Osteocyte (in vitro differentiated cells): ENCODE data around the gene CDH4. TPM values are rescaled to one million over a fixed set of nuclear protein-coding genes. Genes with fewer than 3 reads are reported as not detected.

Experiments used
- DNase-seq: peaks from one replicate; pipeline ENCODE4 v3.0.0; 2021; ENCODE audit warnings: mixed read lengths; ENCODE audit not compliant: unreplicated experiment; ENCODE audit errors: extremely low spot score
- H3K27ac Mint-ChIP-seq: one replicate; pipeline ENCODE4 v1.8.0; 2021; ENCODE audit warnings: mild to moderate bottlenecking, mixed read lengths; ENCODE audit not compliant: unreplicated experiment
- H3K27me3 Mint-ChIP-seq: one replicate; pipeline ENCODE4 v1.8.0; 2021; ENCODE audit warnings: mixed read lengths; ENCODE audit not compliant: unreplicated experiment
- H3K36me3 Mint-ChIP-seq: one replicate; pipeline ENCODE4 v1.8.0; 2021; ENCODE audit warnings: mixed read lengths; ENCODE audit not compliant: unreplicated experiment
- H3K4me1 Mint-ChIP-seq: one replicate; pipeline ENCODE4 v1.8.0; 2021; ENCODE audit warnings: mixed read lengths; ENCODE audit not compliant: unreplicated experiment
- H3K4me3 Mint-ChIP-seq: one replicate; pipeline ENCODE4 v1.8.0; 2021; ENCODE audit warnings: mild to moderate bottlenecking, moderate library complexity, mixed read lengths; ENCODE audit not compliant: unreplicated experiment
- H3K9me3 Mint-ChIP-seq: one replicate; pipeline ENCODE4 v1.8.0; 2021; ENCODE audit warnings: mixed read lengths; ENCODE audit not compliant: unreplicated experiment
- total RNA-seq: library from RNA; stranded (reverse); gene quantifications from 2 replicates; pipeline ENCODE4 v1.2.1, GENCODE V29; 2021
- TF ChIP-seq, protein P1 (sequence below): fragments of 200-600 bp; sonication (generic); IDR thresholded peaks from 2 replicates; pipeline ENCODE4 v1.5.0; 2021; ENCODE audit warnings: antibody characterized with exemption, mild to moderate bottlenecking, moderate library complexity

Gene CDH4
- total RNA-seq, 1 donor from 2014 or later: 1.3 TPM

DNA sequence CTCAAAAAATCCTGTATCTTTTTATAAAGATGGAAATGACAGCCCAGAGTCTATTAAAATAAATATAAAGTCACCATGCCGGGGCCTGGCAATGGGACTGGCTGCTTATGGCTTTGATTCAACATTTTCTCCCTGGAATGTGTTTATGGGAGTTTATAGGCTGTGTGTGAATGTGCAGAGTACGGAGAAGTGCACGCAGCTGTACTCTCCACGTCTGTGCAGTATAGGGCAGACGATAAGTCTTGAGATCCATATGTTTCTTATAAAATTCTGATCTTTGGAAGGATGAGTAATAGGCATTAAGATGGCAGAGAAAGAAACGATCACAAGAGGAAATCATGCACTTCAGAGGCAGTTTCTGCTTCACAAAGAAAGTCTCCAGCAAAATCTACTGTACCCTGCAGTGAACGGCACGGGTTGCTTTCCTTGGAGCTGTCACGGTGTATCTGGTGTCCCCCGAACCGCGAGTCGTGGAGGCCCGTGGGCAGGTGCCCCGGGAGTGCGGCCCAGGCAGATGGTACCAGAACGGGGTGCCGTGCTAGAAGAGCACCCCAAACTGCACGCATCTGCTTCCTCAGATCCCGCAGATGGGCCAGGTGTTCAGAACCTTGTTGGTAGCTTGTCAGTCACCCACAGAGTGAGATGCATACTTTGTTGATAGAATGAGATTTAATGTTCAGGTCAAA lies 431.1 kb downstream of the CDH4 start:
- Mint-ChIP-seq H3K27ac (no peak overlapping the region), H3K4me3 (no peak overlapping the region), H3K36me3 (no peaks in the 10 kb centered on the region), H3K27me3 (peaks cover 3% of the 10 kb centered on the region), H3K4me1 (no peaks in the 10 kb centered on the region), H3K9me3 (no peaks in the 10 kb centered on the region)
- TF ChIP-seq, protein P1, sequence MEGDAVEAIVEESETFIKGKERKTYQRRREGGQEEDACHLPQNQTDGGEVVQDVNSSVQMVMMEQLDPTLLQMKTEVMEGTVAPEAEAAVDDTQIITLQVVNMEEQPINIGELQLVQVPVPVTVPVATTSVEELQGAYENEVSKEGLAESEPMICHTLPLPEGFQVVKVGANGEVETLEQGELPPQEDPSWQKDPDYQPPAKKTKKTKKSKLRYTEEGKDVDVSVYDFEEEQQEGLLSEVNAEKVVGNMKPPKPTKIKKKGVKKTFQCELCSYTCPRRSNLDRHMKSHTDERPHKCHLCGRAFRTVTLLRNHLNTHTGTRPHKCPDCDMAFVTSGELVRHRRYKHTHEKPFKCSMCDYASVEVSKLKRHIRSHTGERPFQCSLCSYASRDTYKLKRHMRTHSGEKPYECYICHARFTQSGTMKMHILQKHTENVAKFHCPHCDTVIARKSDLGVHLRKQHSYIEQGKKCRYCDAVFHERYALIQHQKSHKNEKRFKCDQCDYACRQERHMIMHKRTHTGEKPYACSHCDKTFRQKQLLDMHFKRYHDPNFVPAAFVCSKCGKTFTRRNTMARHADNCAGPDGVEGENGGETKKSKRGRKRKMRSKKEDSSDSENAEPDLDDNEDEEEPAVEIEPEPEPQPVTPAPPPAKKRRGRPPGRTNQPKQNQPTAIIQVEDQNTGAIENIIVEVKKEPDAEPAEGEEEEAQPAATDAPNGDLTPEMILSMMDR: no peak
- no peak for DNase-seq

DNA sequence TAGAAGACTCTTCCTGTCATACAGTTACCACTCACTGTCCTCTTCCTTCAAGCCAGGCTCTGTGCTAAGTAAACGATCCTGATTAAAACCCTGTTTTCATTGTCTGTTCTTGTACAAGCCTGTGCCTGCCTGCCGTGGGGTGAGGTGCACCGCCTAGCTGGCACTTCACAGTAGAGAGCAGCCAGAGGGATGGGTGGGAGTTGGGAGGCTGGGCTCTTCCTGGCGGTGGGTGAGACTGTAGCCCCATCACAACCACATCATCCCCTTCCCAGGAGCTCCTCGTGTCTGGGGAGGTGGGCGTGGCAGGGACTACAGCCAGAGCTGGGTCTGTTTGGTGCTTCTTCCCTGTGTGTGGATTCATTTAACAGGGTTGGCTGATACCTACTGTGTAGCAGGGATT lies 431.7 kb downstream of the CDH4 start:
- no peak for DNase-seq
- TF ChIP-seq, protein P1: no peak
- H3K4me1 Mint-ChIP-seq: no peaks in the 10 kb centered on the region
- H3K27me3 Mint-ChIP-seq: peaks cover 3% of the 10 kb centered on the region
- H3K36me3 Mint-ChIP-seq: no peaks in the 10 kb centered on the region
- no peaks in the 10 kb centered on the region for H3K9me3 Mint-ChIP-seq
- no peak overlapping the region for H3K27ac Mint-ChIP-seq
- H3K4me3 Mint-ChIP-seq: no peak overlapping the region

DNA sequence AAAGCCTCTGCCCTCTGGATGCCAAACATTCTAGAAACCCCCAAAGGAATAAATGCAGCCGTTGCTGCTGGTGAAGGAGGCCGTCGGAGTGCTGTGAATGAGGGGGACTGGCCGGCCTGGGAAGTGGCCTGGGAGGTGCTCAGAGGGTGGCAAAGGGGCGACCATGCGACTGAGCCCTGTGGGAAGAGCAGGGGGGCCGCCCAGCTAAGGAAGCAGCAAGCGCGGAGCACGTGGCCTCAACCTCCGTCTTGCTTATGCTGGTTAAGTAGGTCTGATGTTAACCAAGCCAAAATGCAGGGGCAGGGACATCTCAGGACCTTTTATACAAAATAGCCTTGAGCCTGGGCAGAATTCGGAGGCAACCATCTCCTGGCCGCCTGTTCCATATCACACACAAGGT lies 432.1 kb downstream of the CDH4 start:
- Mint-ChIP-seq H3K4me3 (no peak overlapping the region), H3K36me3 (no peaks in the 10 kb centered on the region), H3K27me3 (peaks cover 3% of the 10 kb centered on the region), H3K4me1 (no peaks in the 10 kb centered on the region), H3K9me3 (no peaks in the 10 kb centered on the region), H3K27ac (no peak overlapping the region)
- TF ChIP-seq, protein P1: no peak
- DNase-seq: no peak

DNA sequence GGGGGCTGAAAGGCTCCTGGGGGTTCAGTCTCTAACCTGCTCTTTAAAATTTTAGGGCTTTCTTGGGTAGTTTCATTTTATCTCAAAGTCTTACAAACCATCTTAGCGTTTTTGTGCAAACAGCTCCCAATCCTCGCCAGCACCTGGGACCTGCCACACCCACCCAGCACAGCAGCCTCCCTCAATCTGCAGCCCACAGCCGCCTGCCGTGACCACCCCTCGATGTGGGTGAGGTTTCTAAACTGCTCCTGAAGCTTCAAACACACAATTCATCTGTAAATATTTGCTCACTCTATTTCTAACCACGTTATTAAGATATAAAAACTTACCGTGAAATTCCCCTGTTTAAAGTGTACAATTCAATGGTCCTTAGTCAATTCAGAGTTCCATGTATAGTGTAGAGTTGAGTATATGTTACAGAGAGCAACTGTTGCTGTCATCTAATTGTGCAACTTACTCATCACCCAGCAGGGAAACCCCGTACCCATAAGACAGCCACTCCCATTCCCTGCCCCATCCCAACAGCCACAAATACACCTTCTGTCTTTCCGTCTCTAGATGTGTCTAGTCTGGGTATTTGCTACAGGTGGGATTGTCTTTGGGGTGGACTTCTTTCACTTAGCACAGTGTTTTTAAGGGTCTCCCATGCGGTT lies 432.6 kb downstream of the CDH4 start:
- Mint-ChIP-seq H3K27me3 (peaks cover 3% of the 10 kb centered on the region), H3K36me3 (no peaks in the 10 kb centered on the region), H3K4me3 (no peak overlapping the region), H3K4me1 (no peaks in the 10 kb centered on the region), H3K9me3 (no peaks in the 10 kb centered on the region), H3K27ac (no peak overlapping the region)
- DNase-seq: no peak
- TF ChIP-seq, protein P1: no peak

DNA sequence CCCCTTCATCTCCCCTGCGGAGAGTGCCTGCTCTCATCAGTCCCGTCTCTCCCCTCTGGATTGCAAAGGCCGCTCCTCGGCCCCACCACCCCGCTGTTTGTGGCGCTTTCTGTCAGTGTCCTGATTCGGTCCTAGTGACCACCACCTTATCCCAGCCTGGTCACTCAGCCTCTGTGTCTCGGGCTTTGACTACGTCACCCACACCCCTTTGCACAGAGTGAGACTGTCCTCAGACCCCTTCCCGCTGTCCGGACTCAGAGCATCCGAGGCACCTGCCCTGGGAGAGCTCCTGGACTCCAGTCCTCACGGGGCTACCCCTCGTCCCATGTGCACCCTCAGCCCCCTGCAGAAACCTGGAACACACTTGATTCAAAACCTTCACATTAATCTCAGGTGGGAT lies 433.4 kb downstream of the CDH4 start:
- H3K4me1 Mint-ChIP-seq: no peaks in the 10 kb centered on the region
- no peak overlapping the region for H3K27ac Mint-ChIP-seq
- TF ChIP-seq, protein P1: no peak
- no peak overlapping the region for H3K4me3 Mint-ChIP-seq
- no peaks in the 10 kb centered on the region for H3K9me3 Mint-ChIP-seq
- no peak for DNase-seq
- H3K27me3 Mint-ChIP-seq: peaks cover 3% of the 10 kb centered on the region
- H3K36me3 Mint-ChIP-seq: no peaks in the 10 kb centered on the region
